WTC11 (cell line): Measurements from ENCODE around the gene PPP6R3. TPM values are rescaled to one million over a fixed set of nuclear protein-coding genes. Genes with fewer than 3 reads are reported as not detected.

Experiments used
- ATAC-seq: fragments of 200-7000 bp; cut with Tn5 transposase; 2 replicates; pipeline ENCODE4 v1.10.0; 2021; ENCODE audit warnings: mild to moderate bottlenecking, moderate library complexity
- CTCF ChIA-PET: fragments of 300-600 bp; sonication (Branson Sonifier 250); formaldehyde crosslinking; loops from one replicate; lab custom pipeline; 2021; ENCODE audit warnings: antibody characterized with exemption; lab: Charles Lee
- POLR2A ChIA-PET: fragments of 350-600 bp; sonication (Branson Sonifier 250); formaldehyde crosslinking; loops from one replicate; lab custom pipeline; 2021; ENCODE audit warnings: antibody characterized with exemption; lab: Charles Lee
- DNase-seq: peaks from one replicate; pipeline ENCODE4 v3.0.0; 2021; ENCODE audit warnings: low spot score
- H3K27ac Mint-ChIP-seq: 2 replicates; pipeline ENCODE4 v1.8.0; 2021; ENCODE audit warnings: mixed read lengths
- H3K27me3 Mint-ChIP-seq: 2 replicates; pipeline ENCODE4 v1.8.0; 2021; ENCODE audit warnings: low read depth, mild to moderate bottlenecking, moderate library complexity, mixed read lengths
- H3K36me3 Mint-ChIP-seq: 2 replicates; pipeline ENCODE4 v1.8.0; 2021; ENCODE audit warnings: mixed read lengths
- H3K4me1 Mint-ChIP-seq: 2 replicates; pipeline ENCODE4 v1.8.0; 2022; ENCODE audit warnings: mixed read lengths
- H3K4me3 Mint-ChIP-seq: 2 replicates; pipeline ENCODE4 v1.8.0; 2021; ENCODE audit warnings: mild to moderate bottlenecking, moderate library complexity, mixed read lengths
- H3K9me3 Mint-ChIP-seq: 2 replicates; pipeline ENCODE4 v1.8.0; 2021; ENCODE audit warnings: mixed read lengths
- GTF2I ChIP-seq: fragments of 250-450 bp; sonication (Bioruptor Pico); conservative IDR thresholded peaks from 2 replicates; pipeline ENCODE4 v1.4.0; 2021; ENCODE audit warnings: mild to moderate bottlenecking
- NFYB ChIP-seq: sonication (generic); formaldehyde crosslinking; conservative IDR thresholded peaks from 2 replicates; pipeline ENCODE4 v1.8.0; 2022; ENCODE audit warnings: low read depth, missing genetic modification reagents
- total RNA-seq: library from RNA; stranded (reverse); gene quantifications from 3 replicates; pipeline ENCODE4 v1.2.3, GENCODE V29; 2021
- TF ChIP-seq, protein P1 (sequence below): fragments of 250-450 bp; sonication (Bioruptor Pico); IDR thresholded peaks from 2 replicates; pipeline ENCODE4 v1.9.0; 2021; ENCODE audit warnings: mild to moderate bottlenecking
- TF ChIP-seq, protein P2 (sequence below): fragments of 250-450 bp; sonication (Bioruptor Pico); IDR thresholded peaks from 2 replicates; pipeline ENCODE4 v1.9.0; 2021; ENCODE audit warnings: mild to moderate bottlenecking
- TF ChIP-seq, protein P3 (sequence below): sonication (generic); formaldehyde crosslinking; IDR thresholded peaks from 2 replicates; pipeline ENCODE4 v1.8.0; 2022; ENCODE audit warnings: mild to moderate bottlenecking, missing genetic modification reagents
- TF ChIP-seq, protein P4 (sequence below): sonication (generic); formaldehyde crosslinking; IDR thresholded peaks from 2 replicates; pipeline ENCODE4 v1.8.1; 2022; ENCODE audit warnings: low read depth, mild to moderate bottlenecking, moderate library complexity, missing genetic modification reagents, borderline replicate concordance
- TF ChIP-seq, protein P5 (sequence below): sonication (generic); formaldehyde crosslinking; conservative IDR thresholded peaks from 2 replicates; pipeline ENCODE4 v1.8.1; 2023; ENCODE audit warnings: mild to moderate bottlenecking, low read depth, missing genetic modification reagents, moderate library complexity
- TF ChIP-seq, protein P6 (sequence below): sonication (generic); formaldehyde crosslinking; IDR thresholded peaks from 2 replicates; pipeline ENCODE4 v1.8.0; 2022; ENCODE audit warnings: missing genetic modification reagents
- TF ChIP-seq, protein P7 (sequence below): sonication (generic); formaldehyde crosslinking; IDR thresholded peaks from 2 replicates; pipeline ENCODE4 v1.8.1; 2022; ENCODE audit warnings: low read depth, missing genetic modification reagents, borderline replicate concordance
- TF ChIP-seq, protein P8 (sequence below): fragments of 250-450 bp; sonication (Bioruptor Pico); conservative IDR thresholded peaks from 2 replicates; pipeline ENCODE4 v1.9.0; 2021; ENCODE audit warnings: mild to moderate bottlenecking

Gene PPP6R3
- total RNA-seq, 1 experiment from 2014 or later = 138 TPM

DNA sequence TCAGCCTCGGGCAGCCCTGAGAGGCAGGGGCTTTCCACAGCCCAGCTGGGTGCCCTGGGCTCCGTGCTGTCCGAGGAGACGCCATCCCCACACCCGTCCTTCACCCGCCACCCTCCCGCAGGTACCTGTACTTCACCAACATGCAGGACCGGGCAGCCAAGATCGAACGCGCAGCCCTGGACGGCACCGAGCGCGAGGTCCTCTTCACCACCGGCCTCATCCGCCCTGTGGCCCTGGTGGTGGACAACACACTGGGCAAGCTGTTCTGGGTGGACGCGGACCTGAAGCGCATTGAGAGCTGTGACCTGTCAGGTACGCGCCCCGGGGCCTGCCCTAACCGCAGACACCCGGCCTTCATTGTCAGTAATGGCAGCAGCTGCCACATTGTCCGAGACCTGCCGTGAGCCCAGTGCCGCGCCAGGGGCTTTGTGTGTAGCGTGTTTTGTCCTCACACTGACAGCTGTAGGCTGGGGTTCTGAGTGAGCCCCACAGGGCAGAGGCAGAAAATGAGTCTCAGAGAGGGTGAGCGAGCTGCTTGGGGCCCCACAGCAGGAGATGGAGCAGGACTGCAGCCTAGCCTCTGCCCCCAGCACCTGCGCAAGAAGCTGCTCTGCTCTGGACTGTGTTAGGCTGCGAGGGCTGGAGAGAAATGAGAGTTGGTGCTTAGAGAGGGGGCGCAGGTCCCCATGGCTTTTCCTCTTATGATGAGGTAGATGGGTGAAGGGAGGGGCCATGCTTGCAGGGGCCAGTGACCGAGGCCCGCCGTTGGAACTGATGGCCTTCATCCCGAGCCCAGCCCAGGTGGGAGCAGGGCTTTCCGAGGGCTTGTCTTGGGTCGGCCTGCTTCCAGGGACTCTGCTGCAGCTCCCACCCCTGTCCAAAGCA, 35.3 kb upstream of the PPP6R3 start:
- Mint-ChIP-seq H3K4me1 (no peaks in the 10 kb centered on the region), H3K9me3 (peaks cover 18% of the 10 kb centered on the region), H3K27me3 (no peaks in the 10 kb centered on the region), H3K27ac (peak overlapping the region; percentile 41; the same call in 1 of the 2 replicates), H3K4me3 (no peak overlapping the region), H3K36me3 (peaks cover 49% of the 10 kb centered on the region)
- TF ChIP-seq, protein P1, sequence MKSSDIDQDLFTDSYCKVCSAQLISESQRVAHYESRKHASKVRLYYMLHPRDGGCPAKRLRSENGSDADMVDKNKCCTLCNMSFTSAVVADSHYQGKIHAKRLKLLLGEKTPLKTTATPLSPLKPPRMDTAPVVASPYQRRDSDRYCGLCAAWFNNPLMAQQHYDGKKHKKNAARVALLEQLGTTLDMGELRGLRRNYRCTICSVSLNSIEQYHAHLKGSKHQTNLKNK (CRISPR knock-in tag) = no peak
- TF ChIP-seq, protein P2, sequence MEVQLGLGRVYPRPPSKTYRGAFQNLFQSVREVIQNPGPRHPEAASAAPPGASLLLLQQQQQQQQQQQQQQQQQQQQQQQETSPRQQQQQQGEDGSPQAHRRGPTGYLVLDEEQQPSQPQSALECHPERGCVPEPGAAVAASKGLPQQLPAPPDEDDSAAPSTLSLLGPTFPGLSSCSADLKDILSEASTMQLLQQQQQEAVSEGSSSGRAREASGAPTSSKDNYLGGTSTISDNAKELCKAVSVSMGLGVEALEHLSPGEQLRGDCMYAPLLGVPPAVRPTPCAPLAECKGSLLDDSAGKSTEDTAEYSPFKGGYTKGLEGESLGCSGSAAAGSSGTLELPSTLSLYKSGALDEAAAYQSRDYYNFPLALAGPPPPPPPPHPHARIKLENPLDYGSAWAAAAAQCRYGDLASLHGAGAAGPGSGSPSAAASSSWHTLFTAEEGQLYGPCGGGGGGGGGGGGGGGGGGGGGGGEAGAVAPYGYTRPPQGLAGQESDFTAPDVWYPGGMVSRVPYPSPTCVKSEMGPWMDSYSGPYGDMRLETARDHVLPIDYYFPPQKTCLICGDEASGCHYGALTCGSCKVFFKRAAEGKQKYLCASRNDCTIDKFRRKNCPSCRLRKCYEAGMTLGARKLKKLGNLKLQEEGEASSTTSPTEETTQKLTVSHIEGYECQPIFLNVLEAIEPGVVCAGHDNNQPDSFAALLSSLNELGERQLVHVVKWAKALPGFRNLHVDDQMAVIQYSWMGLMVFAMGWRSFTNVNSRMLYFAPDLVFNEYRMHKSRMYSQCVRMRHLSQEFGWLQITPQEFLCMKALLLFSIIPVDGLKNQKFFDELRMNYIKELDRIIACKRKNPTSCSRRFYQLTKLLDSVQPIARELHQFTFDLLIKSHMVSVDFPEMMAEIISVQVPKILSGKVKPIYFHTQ = no peak
- TF ChIP-seq GTF2I (CRISPR knock-in tag) (no peak), NFYB (CRISPR knock-in tag) (no peak)
- TF ChIP-seq, protein P3, sequence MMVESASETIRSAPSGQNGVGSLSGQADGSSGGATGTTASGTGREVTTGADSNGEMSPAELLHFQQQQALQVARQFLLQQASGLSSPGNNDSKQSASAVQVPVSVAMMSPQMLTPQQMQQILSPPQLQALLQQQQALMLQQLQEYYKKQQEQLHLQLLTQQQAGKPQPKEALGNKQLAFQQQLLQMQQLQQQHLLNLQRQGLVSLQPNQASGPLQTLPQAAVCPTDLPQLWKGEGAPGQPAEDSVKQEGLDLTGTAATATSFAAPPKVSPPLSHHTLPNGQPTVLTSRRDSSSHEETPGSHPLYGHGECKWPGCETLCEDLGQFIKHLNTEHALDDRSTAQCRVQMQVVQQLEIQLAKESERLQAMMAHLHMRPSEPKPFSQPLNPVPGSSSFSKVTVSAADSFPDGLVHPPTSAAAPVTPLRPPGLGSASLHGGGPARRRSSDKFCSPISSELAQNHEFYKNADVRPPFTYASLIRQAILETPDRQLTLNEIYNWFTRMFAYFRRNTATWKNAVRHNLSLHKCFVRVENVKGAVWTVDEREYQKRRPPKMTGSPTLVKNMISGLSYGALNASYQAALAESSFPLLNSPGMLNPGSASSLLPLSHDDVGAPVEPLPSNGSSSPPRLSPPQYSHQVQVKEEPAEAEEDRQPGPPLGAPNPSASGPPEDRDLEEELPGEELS (CRISPR knock-in tag) = no peak
- TF ChIP-seq, protein P4, sequence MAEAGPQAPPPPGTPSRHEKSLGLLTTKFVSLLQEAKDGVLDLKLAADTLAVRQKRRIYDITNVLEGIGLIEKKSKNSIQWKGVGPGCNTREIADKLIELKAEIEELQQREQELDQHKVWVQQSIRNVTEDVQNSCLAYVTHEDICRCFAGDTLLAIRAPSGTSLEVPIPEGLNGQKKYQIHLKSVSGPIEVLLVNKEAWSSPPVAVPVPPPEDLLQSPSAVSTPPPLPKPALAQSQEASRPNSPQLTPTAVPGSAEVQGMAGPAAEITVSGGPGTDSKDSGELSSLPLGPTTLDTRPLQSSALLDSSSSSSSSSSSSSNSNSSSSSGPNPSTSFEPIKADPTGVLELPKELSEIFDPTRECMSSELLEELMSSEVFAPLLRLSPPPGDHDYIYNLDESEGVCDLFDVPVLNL (CRISPR knock-in tag) = no peak
- TF ChIP-seq, protein P5, sequence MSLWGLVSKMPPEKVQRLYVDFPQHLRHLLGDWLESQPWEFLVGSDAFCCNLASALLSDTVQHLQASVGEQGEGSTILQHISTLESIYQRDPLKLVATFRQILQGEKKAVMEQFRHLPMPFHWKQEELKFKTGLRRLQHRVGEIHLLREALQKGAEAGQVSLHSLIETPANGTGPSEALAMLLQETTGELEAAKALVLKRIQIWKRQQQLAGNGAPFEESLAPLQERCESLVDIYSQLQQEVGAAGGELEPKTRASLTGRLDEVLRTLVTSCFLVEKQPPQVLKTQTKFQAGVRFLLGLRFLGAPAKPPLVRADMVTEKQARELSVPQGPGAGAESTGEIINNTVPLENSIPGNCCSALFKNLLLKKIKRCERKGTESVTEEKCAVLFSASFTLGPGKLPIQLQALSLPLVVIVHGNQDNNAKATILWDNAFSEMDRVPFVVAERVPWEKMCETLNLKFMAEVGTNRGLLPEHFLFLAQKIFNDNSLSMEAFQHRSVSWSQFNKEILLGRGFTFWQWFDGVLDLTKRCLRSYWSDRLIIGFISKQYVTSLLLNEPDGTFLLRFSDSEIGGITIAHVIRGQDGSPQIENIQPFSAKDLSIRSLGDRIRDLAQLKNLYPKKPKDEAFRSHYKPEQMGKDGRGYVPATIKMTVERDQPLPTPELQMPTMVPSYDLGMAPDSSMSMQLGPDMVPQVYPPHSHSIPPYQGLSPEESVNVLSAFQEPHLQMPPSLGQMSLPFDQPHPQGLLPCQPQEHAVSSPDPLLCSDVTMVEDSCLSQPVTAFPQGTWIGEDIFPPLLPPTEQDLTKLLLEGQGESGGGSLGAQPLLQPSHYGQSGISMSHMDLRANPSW (CRISPR knock-in tag) = no peak
- TF ChIP-seq, protein P6, sequence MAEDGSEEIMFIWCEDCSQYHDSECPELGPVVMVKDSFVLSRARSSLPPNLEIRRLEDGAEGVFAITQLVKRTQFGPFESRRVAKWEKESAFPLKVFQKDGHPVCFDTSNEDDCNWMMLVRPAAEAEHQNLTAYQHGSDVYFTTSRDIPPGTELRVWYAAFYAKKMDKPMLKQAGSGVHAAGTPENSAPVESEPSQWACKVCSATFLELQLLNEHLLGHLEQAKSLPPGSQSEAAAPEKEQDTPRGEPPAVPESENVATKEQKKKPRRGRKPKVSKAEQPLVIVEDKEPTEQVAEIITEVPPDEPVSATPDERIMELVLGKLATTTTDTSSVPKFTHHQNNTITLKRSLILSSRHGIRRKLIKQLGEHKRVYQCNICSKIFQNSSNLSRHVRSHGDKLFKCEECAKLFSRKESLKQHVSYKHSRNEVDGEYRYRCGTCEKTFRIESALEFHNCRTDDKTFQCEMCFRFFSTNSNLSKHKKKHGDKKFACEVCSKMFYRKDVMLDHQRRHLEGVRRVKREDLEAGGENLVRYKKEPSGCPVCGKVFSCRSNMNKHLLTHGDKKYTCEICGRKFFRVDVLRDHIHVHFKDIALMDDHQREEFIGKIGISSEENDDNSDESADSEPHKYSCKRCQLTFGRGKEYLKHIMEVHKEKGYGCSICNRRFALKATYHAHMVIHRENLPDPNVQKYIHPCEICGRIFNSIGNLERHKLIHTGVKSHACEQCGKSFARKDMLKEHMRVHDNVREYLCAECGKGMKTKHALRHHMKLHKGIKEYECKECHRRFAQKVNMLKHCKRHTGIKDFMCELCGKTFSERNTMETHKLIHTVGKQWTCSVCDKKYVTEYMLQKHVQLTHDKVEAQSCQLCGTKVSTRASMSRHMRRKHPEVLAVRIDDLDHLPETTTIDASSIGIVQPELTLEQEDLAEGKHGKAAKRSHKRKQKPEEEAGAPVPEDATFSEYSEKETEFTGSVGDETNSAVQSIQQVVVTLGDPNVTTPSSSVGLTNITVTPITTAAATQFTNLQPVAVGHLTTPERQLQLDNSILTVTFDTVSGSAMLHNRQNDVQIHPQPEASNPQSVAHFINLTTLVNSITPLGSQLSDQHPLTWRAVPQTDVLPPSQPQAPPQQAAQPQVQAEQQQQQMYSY (CRISPR knock-in tag) = no peak
- TF ChIP-seq, protein P7, sequence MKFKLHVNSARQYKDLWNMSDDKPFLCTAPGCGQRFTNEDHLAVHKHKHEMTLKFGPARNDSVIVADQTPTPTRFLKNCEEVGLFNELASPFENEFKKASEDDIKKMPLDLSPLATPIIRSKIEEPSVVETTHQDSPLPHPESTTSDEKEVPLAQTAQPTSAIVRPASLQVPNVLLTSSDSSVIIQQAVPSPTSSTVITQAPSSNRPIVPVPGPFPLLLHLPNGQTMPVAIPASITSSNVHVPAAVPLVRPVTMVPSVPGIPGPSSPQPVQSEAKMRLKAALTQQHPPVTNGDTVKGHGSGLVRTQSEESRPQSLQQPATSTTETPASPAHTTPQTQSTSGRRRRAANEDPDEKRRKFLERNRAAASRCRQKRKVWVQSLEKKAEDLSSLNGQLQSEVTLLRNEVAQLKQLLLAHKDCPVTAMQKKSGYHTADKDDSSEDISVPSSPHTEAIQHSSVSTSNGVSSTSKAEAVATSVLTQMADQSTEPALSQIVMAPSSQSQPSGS (CRISPR knock-in tag) = no peak
- TF ChIP-seq, protein P8, sequence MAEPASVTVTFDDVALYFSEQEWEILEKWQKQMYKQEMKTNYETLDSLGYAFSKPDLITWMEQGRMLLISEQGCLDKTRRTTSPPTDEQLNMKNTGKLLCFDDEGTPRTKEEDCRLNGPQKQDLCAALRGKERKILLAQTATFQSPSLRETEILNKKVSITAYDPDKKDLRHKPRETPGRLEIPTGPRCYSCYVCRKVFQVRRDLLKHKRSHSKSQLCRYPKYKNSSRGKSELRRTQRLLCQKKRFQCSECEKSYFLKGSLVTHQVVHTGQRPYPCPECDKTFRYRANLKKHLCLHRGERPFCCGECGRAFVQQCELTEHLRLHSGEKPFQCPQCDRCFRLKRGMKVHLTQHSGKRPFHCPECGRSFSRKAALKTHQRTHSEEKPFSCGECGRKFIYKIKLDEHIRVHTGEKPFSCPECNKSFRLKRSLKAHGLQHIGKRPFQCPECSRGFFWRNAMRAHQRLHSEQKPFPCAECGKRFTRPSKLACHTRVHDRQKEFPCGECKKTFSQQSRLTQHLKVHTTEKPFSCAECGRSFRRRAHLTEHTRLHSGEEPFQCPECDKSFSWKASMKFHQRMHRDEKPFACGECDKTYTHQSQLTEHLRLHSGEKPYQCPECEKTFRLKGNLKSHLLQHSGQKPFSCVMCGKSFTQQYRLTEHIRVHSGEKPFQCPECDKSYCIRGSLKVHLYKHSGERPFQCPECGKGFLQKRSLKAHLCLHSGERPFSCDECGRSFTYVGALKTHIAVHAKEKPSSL (CRISPR knock-in tag) = no peak
- POLR2A ChIA-PET = no interaction called here
- DNase-seq = no peak
- no peak for ATAC-seq
- CTCF ChIA-PET = no interaction called here
